Upper lobe of left lung (tissue), 6 donors: Measurements from ENCODE around the gene HEATR9. TPM values are rescaled to one million over a fixed set of nuclear protein-coding genes. Genes with fewer than 3 reads are reported as not detected.

Source experiments
- ATAC-seq, 2 donors: fragments of 200-7000 bp; cut with Tn5 transposase; one replicate each; pipeline ENCODE4 v1.9.1; 2022; ENCODE audit warnings: mild to moderate bottlenecking in 2 of 2, moderate library complexity in 2 of 2; ENCODE audit not compliant: low FRiP score in 2 of 2
- DNase-seq, 2 donors: peaks; one replicate each; pipeline ENCODE4 v3.0.0-alpha.2; 2019 to 2020
- H3K27ac ChIP-seq, 4 donors: fragments of 200-600 bp; sonication (generic); one replicate each; pipeline ENCODE4 v1.5.1; 2016 to 2019
- H3K27me3 ChIP-seq, 4 donors: fragments of 200-600 bp; sonication (generic); one replicate each; pipeline ENCODE4 v1.5.1; 2017 to 2019
- H3K36me3 ChIP-seq, 4 donors: fragments of 200-600 bp; sonication (generic); one replicate each; pipeline ENCODE4 v1.5.1; 2016 to 2019
- H3K4me1 ChIP-seq, 4 donors: fragments of 200-600 bp; sonication (generic); one replicate each; pipeline ENCODE4 v1.5.1; 2018 to 2019
- H3K4me3 ChIP-seq, 4 donors: fragments of 200-600 bp; sonication (generic); one replicate each; pipeline ENCODE4 v1.5.1; 2017 to 2019; ENCODE audit warnings: mild to moderate bottlenecking in 2 of 4, moderate library complexity in 1 of 4
- H3K9me3 ChIP-seq, 4 donors: fragments of 200-600 bp; sonication (generic); one replicate each; pipeline ENCODE4 v1.5.1; 2018 to 2019
- CTCF ChIP-seq, 6 experiments: fragments of 450-650 bp in 4 of 6; fragments of 200-600 bp in 2 of 6; sonication (generic) in 2 of 6; IDR thresholded peaks; one replicate each; pipeline ENCODE4 v1.5.1; 2016 to 2019; ENCODE audit warnings: antibody characterized with exemption in 6 of 6
- EP300 ChIP-seq, 4 donors: sonication (generic); formaldehyde crosslinking; IDR thresholded peaks; one replicate each; pipeline ENCODE4 v1.5.1; 2017; ENCODE audit warnings: antibody characterized with exemption in 4 of 4, control low read depth in 2 of 4
- POLR2A ChIP-seq, 4 donors: fragments of 450-650 bp; IDR thresholded peaks; one replicate each; pipeline ENCODE4 v1.5.1; 2016 to 2017; ENCODE audit warnings: antibody characterized with exemption in 4 of 4, mild to moderate bottlenecking in 2 of 4
- POLR2AphosphoS5 ChIP-seq, 2 donors: sonication (generic); formaldehyde crosslinking; IDR thresholded peaks; one replicate each; pipeline ENCODE4 v1.5.1; 2017; ENCODE audit warnings: antibody characterized with exemption in 2 of 2
- WGBS, 2 donors: methylation state at CpG; one replicate each; pipeline ENCODE4 v1.1.5; 2017 to 2018; 5-methylcytosine and 5-hydroxymethylcytosine counted together
- total RNA-seq, 6 donors: library from RNA; depleted of rRNA in 4 of 6; stranded (reverse); fragments of >200 nt in 4 of 6; gene quantifications; one replicate each; pipeline versions ENCODE4 v1.1.0 to v1.2.1, GENCODE V29; 2016 to 2021
- donor health status: DM: no; HTN: no; CAD: no; lungs with moderate emphysema.
- donor health status: DM: no; HTN: yes; CAD: no; lungs with severe emphysema.

The HEATR9 gene
- total RNA-seq, 6 donors from 2014 or later: 0.13 to 0.30 TPM; not detected in 4

GRCh38 chr17:35844547-35844946 lies 24.1 kb downstream of the HEATR9 start:
- WGBS, 2 donors: 96% methylated on average over 19 of the region's 19 CpGs
- no peak for ATAC-seq
- H3K4me1 ChIP-seq: peaks cover 0 to 5% (median 0%) of the 10 kb centered on the region in 4 donors

GRCh38 chr17:35843698-35844097 lies 25.0 kb downstream of the HEATR9 start:
- no peaks in the 10 kb centered on the region for H3K9me3 ChIP-seq
- no peaks in the 10 kb centered on the region for H3K27me3 ChIP-seq
- DNase-seq (no peak), ATAC-seq (no peak)
- no peak overlapping the region for H3K4me3 ChIP-seq
- H3K36me3 ChIP-seq: peaks cover 45 to 94% (median 85%) of the 10 kb centered on the region in 4 donors
- TF ChIP-seq EP300 (IDR thresholded peaks at IDR 0.05) (no peak), CTCF (IDR thresholded peaks at IDR 0.05) (no peak), POLR2A (IDR thresholded peaks at IDR 0.05) (no peak), POLR2AphosphoS5 (IDR thresholded peaks at IDR 0.05) (no peak)
- peaks cover 0 to 5% (median 0%) of the 10 kb centered on the region in 4 donors for H3K4me1 ChIP-seq
- 86 to 100% methylated on average over 2 of the region's 2 CpGs for WGBS, 2 donors
- H3K27ac ChIP-seq: no peak overlapping the region

More at GRCh38 chr17:35844547-35844946, 24.1 kb downstream of the HEATR9 start:
- no peak for TF ChIP-seq EP300 (IDR thresholded peaks at IDR 0.05)
- no peak for TF ChIP-seq POLR2A (IDR thresholded peaks at IDR 0.05)
- TF ChIP-seq CTCF (IDR thresholded peaks at IDR 0.05): no peak
- no peak for TF ChIP-seq POLR2AphosphoS5 (IDR thresholded peaks at IDR 0.05)
- Histone ChIP-seq H3K4me3 (no peak overlapping the region), H3K27me3 (no peaks in the 10 kb centered on the region), H3K36me3 (peaks cover 41 to 88% (median 80%) of the 10 kb centered on the region in 4 donors), H3K9me3 (no peaks in the 10 kb centered on the region), H3K27ac (no peak overlapping the region)
- no peak for DNase-seq

GRCh38 chr17:35842239-35842638 lies 26.5 kb downstream of the HEATR9 start:
- no peak overlapping the region for H3K4me3 ChIP-seq
- WGBS, 2 donors: 98 to 99% methylated on average over 5 of the region's 5 CpGs
- no peaks in the 10 kb centered on the region for H3K27me3 ChIP-seq
- H3K9me3 ChIP-seq: no peaks in the 10 kb centered on the region
- H3K27ac ChIP-seq: no peak overlapping the region
- no peak for TF ChIP-seq EP300 (IDR thresholded peaks at IDR 0.05)
- peaks cover 0 to 1% (median 0%) of the 10 kb centered on the region in 4 donors for H3K4me1 ChIP-seq
- no peak for ATAC-seq
- H3K36me3 ChIP-seq: peaks cover 60 to 99% (median 87%) of the 10 kb centered on the region in 4 donors
- DNase-seq: no peak

GRCh38 chr17:35841505-35841904 lies 27.2 kb downstream of the HEATR9 start:
- Histone ChIP-seq H3K27ac (no peak overlapping the region), H3K27me3 (no peaks in the 10 kb centered on the region), H3K4me3 (no peak overlapping the region), H3K9me3 (no peaks in the 10 kb centered on the region), H3K36me3 (peaks cover 67 to 99% (median 91%) of the 10 kb centered on the region in 4 donors), H3K4me1 (no peaks in the 10 kb centered on the region)
- WGBS, 2 donors: 86 to 91% methylated on average over 4 of the region's 4 CpGs
- no peak for DNase-seq
- TF ChIP-seq POLR2A (IDR thresholded peaks at IDR 0.05) (no peak), EP300 (IDR thresholded peaks at IDR 0.05) (no peak), POLR2AphosphoS5 (IDR thresholded peaks at IDR 0.05) (no peak), CTCF (IDR thresholded peaks at IDR 0.05) (no peak)
- ATAC-seq: no peak

- Histone ChIP-seq H3K4me1 (no peaks in the 10 kb centered on the region), H3K36me3 (peaks cover 71 to 99% (median 93%) of the 10 kb centered on the region in 4 donors), H3K27ac (no peak overlapping the region), H3K9me3 (no peaks in the 10 kb centered on the region), H3K27me3 (no peaks in the 10 kb centered on the region), H3K4me3 (no peak overlapping the region)
- 94% methylated on average over 3 of the region's 3 CpGs for WGBS, 2 donors
- DNase-seq (no peak), ATAC-seq (no peak)
- TF ChIP-seq POLR2AphosphoS5 (IDR thresholded peaks at IDR 0.05) (no peak), EP300 (IDR thresholded peaks at IDR 0.05) (no peak), CTCF (IDR thresholded peaks at IDR 0.05) (no peak), POLR2A (IDR thresholded peaks at IDR 0.05) (no peak)
These were observed 27.6 kb downstream of the HEATR9 start for GRCh38 chr17:35841101-35841500.
